Gastrocnemius medialis (tissue), 4 donors: ENCODE data around the gene POLR3C. TPM values are rescaled to one million over a fixed set of nuclear protein-coding genes. Genes with fewer than 3 reads are reported as not detected.

ENCODE experiments used
- ATAC-seq, 2 donors: fragments of 150-250 bp; one replicate each; pipeline ENCODE4 v1.9.1; 2016
- DNase-seq, 2 donors: peaks; one replicate each; pipeline ENCODE4 v3.0.0-alpha.2; 2019
- H3K27ac ChIP-seq, 4 donors: fragments of 200-600 bp; sonication (generic); 1 replicate in 1 of 4; 2 replicates in 3 of 4; pipeline ENCODE4 v1.5.1; 2016 to 2018; ENCODE audit warnings: mild to moderate bottlenecking in 2 of 4, moderate library complexity in 1 of 4
- H3K27me3 ChIP-seq, 3 donors: fragments of 200-600 bp; sonication (generic) in 2 of 3; 1 replicate in 1 of 3; 2 replicates in 2 of 3; pipeline versions ENCODE4 v1.5.1 to v1.6.0; 2016 to 2019; ENCODE audit warnings: mild to moderate bottlenecking in 1 of 3, moderate library complexity in 1 of 3
- H3K36me3 ChIP-seq, 2 donors: fragments of 200-600 bp; sonication (generic) in 1 of 2; one replicate each; pipeline ENCODE4 v1.5.1; 2017 to 2018
- H3K4me1 ChIP-seq, 2 donors: fragments of 200-600 bp; sonication (generic) in 1 of 2; one replicate each; pipeline ENCODE4 v1.5.1; 2016 to 2017; ENCODE audit warnings: mild to moderate bottlenecking in 2 of 2
- H3K4me3 ChIP-seq, 4 donors: fragments of 200-600 bp; sonication (generic) in 3 of 4; 1 replicate in 1 of 4; 2 replicates in 3 of 4; pipeline ENCODE4 v1.5.1; 2016 to 2019; ENCODE audit warnings: mild to moderate bottlenecking in 2 of 4
- H3K9me3 ChIP-seq, 3 donors: fragments of 200-600 bp; sonication (generic) in 2 of 3; 1 replicate in 1 of 3; 2 replicates in 2 of 3; pipeline ENCODE4 v1.5.1; 2016 to 2019
- POLR2A ChIP-seq, 2 donors: fragments of 450-650 bp; IDR thresholded peaks; one replicate each; pipeline ENCODE4 v1.6.1; 2017; ENCODE audit warnings: antibody characterized with exemption in 2 of 2, mild to moderate bottlenecking in 2 of 2, moderate library complexity in 2 of 2
- in situ Hi-C, 4 donors: fragments of 200-750 bp; cut with MboI; loops; one replicate each; pipeline versions ENCODE4 v1.15.0 to v1.8.0; 2017; ENCODE audit warnings: low sequenced_read_pairs in 4 of 4
- intact Hi-C: fragments of 100-400 bp; cut with DNase I; formaldehyde crosslinking; loops from one replicate; pipeline ENCODE4 v1.15.1; 2023; ENCODE audit warnings: low total_unique reads
- total RNA-seq, 4 donors: library from RNA; depleted of rRNA; stranded (reverse); fragments of >200 nt; gene quantifications; one replicate each; pipeline versions ENCODE4 v1.1.0 to v1.2.3, GENCODE V29; 2016
- TF ChIP-seq, protein P1 (sequence below), 5 experiments: fragments of 450-650 bp in 3 of 5; fragments of 200-600 bp in 2 of 5; sonication (generic) in 2 of 5; IDR thresholded peaks in 4 of 5; conservative IDR thresholded peaks in 1 of 5; 1 replicate in 4 of 5; 2 replicates in 1 of 5; pipeline ENCODE4 v1.5.1; 2016 to 2019; ENCODE audit warnings: antibody characterized with exemption in 5 of 5, mild to moderate bottlenecking in 3 of 5, moderate library complexity in 3 of 5

Gene POLR3C
- total RNA-seq, 4 donors from 2014 or later: 23.0 to 27.8 (median 26.4) TPM

- no peak for TF ChIP-seq POLR2A (IDR thresholded peaks at IDR 0.05)
- TF ChIP-seq, protein P1, sequence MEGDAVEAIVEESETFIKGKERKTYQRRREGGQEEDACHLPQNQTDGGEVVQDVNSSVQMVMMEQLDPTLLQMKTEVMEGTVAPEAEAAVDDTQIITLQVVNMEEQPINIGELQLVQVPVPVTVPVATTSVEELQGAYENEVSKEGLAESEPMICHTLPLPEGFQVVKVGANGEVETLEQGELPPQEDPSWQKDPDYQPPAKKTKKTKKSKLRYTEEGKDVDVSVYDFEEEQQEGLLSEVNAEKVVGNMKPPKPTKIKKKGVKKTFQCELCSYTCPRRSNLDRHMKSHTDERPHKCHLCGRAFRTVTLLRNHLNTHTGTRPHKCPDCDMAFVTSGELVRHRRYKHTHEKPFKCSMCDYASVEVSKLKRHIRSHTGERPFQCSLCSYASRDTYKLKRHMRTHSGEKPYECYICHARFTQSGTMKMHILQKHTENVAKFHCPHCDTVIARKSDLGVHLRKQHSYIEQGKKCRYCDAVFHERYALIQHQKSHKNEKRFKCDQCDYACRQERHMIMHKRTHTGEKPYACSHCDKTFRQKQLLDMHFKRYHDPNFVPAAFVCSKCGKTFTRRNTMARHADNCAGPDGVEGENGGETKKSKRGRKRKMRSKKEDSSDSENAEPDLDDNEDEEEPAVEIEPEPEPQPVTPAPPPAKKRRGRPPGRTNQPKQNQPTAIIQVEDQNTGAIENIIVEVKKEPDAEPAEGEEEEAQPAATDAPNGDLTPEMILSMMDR (IDR thresholded peaks at IDR 0.05 in 4 of 5, conservative IDR thresholded peaks at IDR 0.05 in 1 of 5): no peak
- Histone ChIP-seq H3K4me1 (peaks cover 6 to 14% of the 10 kb centered on the region in 2 donors), H3K4me3 (peak overlapping the region; percentile 51 to 65 (median 58)), H3K27ac (peak overlapping the region; percentile 69 to 81 (median 77)), H3K9me3 (no peaks in the 10 kb centered on the region), H3K27me3 (no peaks in the 10 kb centered on the region), H3K36me3 (peaks cover 0 to 53% of the 10 kb centered on the region in 2 donors)
- peak; percentile 25 to 29 for ATAC-seq
- DNase-seq: no peak
- in situ Hi-C loops: loop anchor here in 2 of 4 donors (5.0 to 10.0 kb wide), 2 partner anchors 167 to 170 kb away; no protein-coding TSS in a partner anchor
- intact Hi-C loops: loop anchor here (1.0 kb wide), 2 partner anchors 21 to 168 kb away; partner anchors contain the start of genes POLR3C and RNF115
Observed at GRCh38 chr1:145845144-145845513, 21.1 kb downstream of the POLR3C start.

GRCh38 chr1:145845514-145846161 lies 21.6 kb downstream of the POLR3C start, which contains the start of gene NUDT17:
TSS of gene NUDT17 (plus strand) at chr1:145845630. CDS start at chr1:145845641, 11 bp downstream.
- peak within 1 kb of the TSS; percentile 69 to 81 (median 77) for H3K27ac ChIP-seq
- H3K4me1 ChIP-seq: peaks cover 6 to 14% of the 10 kb centered on the region in 2 donors
- peak within 1 kb of the TSS; percentile 51 to 65 (median 58) for H3K4me3 ChIP-seq
- H3K36me3 ChIP-seq: peaks cover 0 to 53% of the 10 kb centered on the region in 2 donors
- in situ Hi-C loops (loop anchor here in 2 of 4 donors (5.0 to 10.0 kb wide), 2 partner anchors 167 to 169 kb away; no protein-coding TSS in a partner anchor), intact Hi-C loops (loop anchor here (1.0 kb wide), 2 partner anchors 21 to 168 kb away; partner anchors contain the start of genes POLR3C and RNF115)
- DNase-seq (peak; percentile 62 to 74), ATAC-seq (peak; percentile 75 to 84)
- TF ChIP-seq, protein P1 (IDR thresholded peaks at IDR 0.05 in 4 of 5, conservative IDR thresholded peaks at IDR 0.05 in 1 of 5): peak; percentile 89 to 97 (median 94)
- peak in 1 of 2 donors; percentile 8 for TF ChIP-seq POLR2A (IDR thresholded peaks at IDR 0.05)
- no peaks in the 10 kb centered on the region for H3K27me3 ChIP-seq
- no peaks in the 10 kb centered on the region for H3K9me3 ChIP-seq

GRCh38 chr1:145846201-145846612 lies 22.2 kb downstream of the POLR3C start:
- Histone ChIP-seq H3K27me3 (no peaks in the 10 kb centered on the region), H3K9me3 (no peaks in the 10 kb centered on the region), H3K4me1 (peaks cover 6 to 14% of the 10 kb centered on the region in 2 donors), H3K27ac (peak overlapping the region; percentile 69 to 81 (median 77)), H3K4me3 (peak overlapping the region in 3 of 4 donors; percentile 51 to 65 (median 54)), H3K36me3 (peaks cover 0 to 53% of the 10 kb centered on the region in 2 donors)
- in situ Hi-C loops (loop anchor here in 2 of 4 donors (5.0 to 10.0 kb wide), 2 partner anchors 166 to 169 kb away; no protein-coding TSS in a partner anchor), intact Hi-C loops (no loop called here)
- no peak for DNase-seq
- peak; percentile 20 to 55 for ATAC-seq
- TF ChIP-seq, protein P1 (IDR thresholded peaks at IDR 0.05 in 4 of 5, conservative IDR thresholded peaks at IDR 0.05 in 1 of 5): peak; percentile 30 to 57 (median 36)
- no peak for TF ChIP-seq POLR2A (IDR thresholded peaks at IDR 0.05)

GRCh38 chr1:145847827-145848226 lies 23.8 kb downstream of the POLR3C start:
- H3K4me3 ChIP-seq: no peak overlapping the region
- H3K36me3 ChIP-seq: peaks cover 0 to 53% of the 10 kb centered on the region in 2 donors
- TF ChIP-seq POLR2A (IDR thresholded peaks at IDR 0.05): no peak
- intact Hi-C loops (no loop called here), in situ Hi-C loops (loop anchor here in 2 of 4 donors (5.0 to 10.0 kb wide), 2 partner anchors 164 to 167 kb away; no protein-coding TSS in a partner anchor)
- no peak for DNase-seq
- H3K4me1 ChIP-seq: peaks cover 6 to 14% of the 10 kb centered on the region in 2 donors
- H3K9me3 ChIP-seq: no peaks in the 10 kb centered on the region
- H3K27me3 ChIP-seq: no peaks in the 10 kb centered on the region
- no peak overlapping the region for H3K27ac ChIP-seq
- no peak for ATAC-seq
